GM10266 (cell line): ENCODE results near the gene LDB2.
"Not testable (repeated sequence)": the region's sequence is repeated elsewhere in the genome, so short reads cannot be mapped to it uniquely, and the experiment has no call there.

Experiments used
- DNase-seq: peaks from one replicate; pipeline ENCODE4 v3.0.0; 2012; ENCODE audit errors: extremely low spot score
- TF ChIP-seq, protein P1 (sequence below): IDR thresholded peaks from 2 replicates; pipeline ENCODE4 v1.5.1; 2012; ENCODE audit warnings: mild to moderate bottlenecking, low read depth; ENCODE audit not compliant: control insufficient read depth, insufficient read depth; ENCODE audit errors: missing control alignments

LDB2 gene

DNA sequence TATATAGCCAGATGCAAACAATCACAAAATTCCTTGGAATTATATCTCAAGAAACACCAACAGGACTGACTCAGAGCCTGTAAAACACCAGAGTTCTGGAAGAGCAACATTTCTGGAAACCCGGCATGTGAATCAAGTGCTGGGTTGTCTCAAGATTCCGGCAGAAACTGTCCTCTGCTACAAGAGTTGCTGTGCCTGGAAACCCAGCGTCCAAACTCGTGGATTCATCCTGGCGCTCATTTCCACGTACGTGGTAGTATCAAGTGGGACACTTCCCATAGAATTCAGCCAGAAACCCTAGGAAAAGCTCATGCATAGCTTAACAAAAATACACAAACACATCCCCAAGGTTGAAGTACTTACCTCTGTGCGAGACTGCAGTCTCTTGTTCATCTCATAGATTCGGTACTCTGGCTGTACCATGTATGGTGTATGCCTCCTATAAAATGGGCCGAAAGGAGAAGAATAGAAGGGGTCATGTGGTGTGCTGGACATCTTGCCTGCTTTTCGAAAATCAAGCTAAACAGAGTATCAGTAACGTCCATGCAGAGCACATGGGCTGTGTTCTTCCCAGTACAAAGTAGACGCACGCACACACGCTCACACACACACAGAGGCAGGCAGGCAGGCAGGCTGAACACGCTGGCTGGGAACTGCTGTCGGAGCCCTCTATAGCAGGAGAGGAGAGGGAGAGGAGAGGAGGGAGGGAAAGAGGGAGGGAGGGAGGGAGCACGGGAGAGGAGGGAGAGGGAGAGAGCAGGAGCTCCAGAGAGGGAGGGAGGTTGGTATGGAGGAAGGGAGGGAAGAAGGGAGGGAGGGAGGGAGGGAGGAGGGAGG lies at the start of gene LDB2:
TSS of gene LDB2 (minus strand) at position 655 of the 837 bp plus-strand sequence.
- TF ChIP-seq, protein P1, sequence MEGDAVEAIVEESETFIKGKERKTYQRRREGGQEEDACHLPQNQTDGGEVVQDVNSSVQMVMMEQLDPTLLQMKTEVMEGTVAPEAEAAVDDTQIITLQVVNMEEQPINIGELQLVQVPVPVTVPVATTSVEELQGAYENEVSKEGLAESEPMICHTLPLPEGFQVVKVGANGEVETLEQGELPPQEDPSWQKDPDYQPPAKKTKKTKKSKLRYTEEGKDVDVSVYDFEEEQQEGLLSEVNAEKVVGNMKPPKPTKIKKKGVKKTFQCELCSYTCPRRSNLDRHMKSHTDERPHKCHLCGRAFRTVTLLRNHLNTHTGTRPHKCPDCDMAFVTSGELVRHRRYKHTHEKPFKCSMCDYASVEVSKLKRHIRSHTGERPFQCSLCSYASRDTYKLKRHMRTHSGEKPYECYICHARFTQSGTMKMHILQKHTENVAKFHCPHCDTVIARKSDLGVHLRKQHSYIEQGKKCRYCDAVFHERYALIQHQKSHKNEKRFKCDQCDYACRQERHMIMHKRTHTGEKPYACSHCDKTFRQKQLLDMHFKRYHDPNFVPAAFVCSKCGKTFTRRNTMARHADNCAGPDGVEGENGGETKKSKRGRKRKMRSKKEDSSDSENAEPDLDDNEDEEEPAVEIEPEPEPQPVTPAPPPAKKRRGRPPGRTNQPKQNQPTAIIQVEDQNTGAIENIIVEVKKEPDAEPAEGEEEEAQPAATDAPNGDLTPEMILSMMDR, result no peak
- DNase-seq, result no peak

DNA sequence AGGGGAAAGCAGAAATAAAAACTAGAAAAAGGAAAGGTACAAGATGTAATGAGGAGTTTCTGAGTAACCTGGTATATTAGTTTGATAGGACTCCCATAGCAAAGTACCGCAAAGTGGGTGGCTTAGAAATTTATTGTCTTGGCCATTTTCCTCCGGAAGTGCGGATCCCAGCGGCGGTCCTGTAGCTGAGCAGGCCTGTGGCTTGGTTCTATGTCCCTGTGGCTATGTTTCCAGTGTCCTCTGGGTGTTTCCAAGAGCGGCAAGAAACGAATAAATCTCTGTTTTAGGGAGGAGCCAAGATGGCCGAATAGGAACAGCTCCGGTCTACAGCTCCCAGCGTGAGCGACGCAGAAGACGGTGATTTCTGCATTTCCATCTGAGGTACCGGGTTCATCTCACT lies 44.0 kb upstream of the LDB2 start:
- DNase-seq, result no peak

DNA sequence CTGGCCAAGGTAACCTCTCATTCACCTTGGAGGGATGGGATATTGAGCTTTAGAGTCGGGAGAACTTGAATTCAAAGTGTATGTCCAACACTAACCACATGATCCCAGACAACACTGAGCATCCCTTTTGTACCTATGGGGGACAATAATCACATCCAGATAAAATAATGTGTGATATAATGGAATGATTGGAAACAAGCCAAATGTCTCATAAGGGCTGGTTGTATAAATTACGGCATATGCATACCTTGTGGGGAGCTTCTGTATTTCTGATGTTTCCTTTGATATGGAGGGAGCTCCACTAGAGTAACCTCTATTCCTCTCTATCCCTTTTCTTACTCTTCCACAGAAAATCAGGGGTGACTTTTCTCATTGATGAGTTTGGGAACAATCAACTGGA lies 40.7 kb upstream of the LDB2 start:
- TF ChIP-seq, protein P1, result no peak
- no peak for DNase-seq

More for the DNA sequence above, 44.0 kb upstream of the LDB2 start:
- TF ChIP-seq, protein P1, result no peak

DNA sequence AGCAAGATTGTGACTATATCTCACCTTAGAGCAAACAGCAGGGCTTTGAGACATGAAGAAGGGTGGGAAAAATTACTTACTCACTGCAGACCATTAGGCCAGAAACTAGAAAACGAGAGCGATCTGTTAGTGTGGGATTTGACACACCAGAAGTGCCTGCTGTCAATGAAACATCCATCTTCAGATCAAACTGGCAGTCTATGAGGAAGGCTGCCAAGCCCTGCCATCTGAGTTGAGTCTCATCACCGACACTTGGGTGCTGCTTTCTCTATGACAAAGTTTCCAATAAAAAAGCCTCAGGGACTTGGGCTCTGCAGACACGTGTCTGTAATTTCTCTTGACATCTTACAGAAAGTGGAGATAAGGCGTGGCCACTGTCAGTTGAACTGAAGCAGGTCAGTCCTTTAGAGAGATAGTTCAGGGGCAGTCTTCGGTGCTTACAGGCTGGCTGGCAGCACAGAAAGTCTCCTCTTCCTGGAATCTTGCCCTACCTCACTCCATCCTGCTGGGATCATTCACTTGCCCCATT lies 40.1 kb upstream of the LDB2 start:
- TF ChIP-seq, protein P1, result no peak

DNA sequence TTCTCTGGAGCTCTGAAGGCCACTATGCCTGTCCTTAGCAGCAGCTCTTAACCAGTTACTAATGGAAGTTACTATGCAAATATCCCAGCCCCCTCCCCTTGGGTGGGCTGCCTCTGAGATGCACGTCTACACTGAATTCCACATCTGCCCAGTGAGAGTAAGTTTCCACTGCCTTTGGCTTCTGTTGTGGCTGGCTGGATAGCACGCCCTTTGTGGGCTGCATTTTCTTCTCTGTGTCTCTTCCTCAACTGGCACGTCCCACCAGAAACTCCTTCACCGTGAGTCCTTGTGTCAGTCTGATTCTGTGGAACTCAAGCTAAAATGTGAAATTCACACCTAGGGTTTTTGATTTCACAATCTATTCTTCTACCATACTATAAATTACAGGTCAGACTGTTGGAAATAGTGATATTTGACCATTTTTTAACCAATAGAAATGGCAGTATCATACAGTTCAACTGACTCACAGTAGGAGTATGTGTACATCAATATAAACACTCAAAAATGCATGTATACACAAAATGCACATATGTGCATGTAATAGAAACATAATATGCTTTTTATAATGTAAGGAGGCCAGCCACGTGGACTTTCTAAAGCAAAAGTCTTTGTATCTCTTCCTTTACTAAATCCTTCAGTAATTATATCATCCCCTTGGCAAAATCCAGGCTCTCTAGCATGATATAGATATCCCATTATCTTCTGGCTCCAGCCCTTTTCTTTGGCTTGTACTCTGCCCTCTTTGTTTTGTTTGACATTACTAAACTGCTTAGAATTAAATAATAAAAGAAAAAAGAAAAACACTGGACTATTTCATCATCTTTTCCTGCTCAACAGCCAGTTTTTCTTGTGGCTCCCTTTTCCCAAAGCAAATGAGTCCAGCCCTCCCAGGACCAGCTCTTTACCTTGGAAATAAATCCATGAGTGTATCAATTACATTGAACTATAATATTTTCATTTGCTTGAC lies 33.2 kb upstream of the LDB2 start:
- TF ChIP-seq, protein P1, result no peak
- DNase-seq, result no peak

More for the DNA sequence above, 40.1 kb upstream of the LDB2 start:
- no peak for DNase-seq

DNA sequence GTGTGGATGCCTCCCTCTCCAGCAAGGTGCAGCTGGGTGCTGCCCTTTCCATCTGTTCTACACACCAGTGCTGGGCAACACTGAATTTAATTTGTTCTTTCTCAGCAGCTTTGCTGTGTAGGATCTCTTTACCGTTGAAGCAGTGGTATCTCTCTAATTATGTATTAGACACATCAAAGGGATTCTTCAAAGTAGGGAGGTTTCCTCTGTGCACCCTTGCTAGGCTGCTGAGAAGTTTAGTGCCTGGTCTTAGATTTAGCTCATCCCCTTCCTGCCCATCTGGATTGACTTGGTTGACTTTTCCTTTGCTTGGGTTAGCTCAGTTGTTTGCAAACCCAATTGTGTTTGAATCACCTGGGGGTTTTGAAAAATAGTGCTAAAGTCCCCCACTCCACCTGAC lies 27.8 kb upstream of the LDB2 start:
- DNase-seq, result no peak
- TF ChIP-seq, protein P1, result no peak

DNA sequence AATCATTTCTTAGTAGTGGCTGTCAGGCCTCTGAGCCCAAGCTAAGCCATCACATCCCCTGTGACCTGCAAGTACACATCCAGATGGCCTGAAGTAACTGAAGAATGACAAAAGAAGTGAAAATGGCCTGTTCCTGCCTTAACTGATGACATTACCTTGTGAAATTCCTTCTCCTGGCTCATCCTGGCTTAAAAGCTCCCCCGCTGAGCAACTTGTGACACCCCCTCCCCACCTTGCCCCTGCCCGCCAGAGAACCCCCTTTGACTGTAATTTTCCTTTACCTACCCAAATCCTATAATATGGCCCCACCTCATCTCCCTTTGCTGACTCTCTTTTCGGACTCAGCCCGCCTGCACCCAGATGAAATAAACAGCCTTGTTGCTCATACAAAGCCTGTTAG lies 20.3 kb upstream of the LDB2 start:
- DNase-seq, result not testable (repeated sequence)
